Activated CD8-positive, alpha-beta memory T cell treated with anti-CD3 and anti-CD28 coated beads for 1 hour (primary cell): ENCODE results near the gene SLC51B.
"Not testable (repeated sequence)": the region's sequence is repeated elsewhere in the genome, so short reads cannot be mapped to it uniquely, and the experiment has no call there.

Experiments
- DNase-seq, 2 donors: peaks; one replicate each; pipeline ENCODE4 v3.0.0-alpha.2; 2020; ENCODE audit warnings: low read depth in 1 of 2; ENCODE audit errors: extremely low read depth in 1 of 2

SLC51B gene

GRCh38 chr15:65096481-65097385 is 51.5 kb downstream of the SLC51B start:
- DNase-seq = no peak

GRCh38 chr15:65097651-65098263 is 52.6 kb downstream of the SLC51B start:
- no peak for DNase-seq

GRCh38 chr15:65099336-65099735 is 54.1 kb downstream of the SLC51B start:
- no peak for DNase-seq

- not testable (repeated sequence) for DNase-seq
These were observed 54.6 kb downstream of the SLC51B start for GRCh38 chr15:65099801-65100200.

- DNase-seq = no peak
These were observed 55.3 kb downstream of the SLC51B start for GRCh38 chr15:65100442-65100841.

- peak in 1 of 2 donors; percentile 12 for DNase-seq
These were observed 56.3 kb downstream of the SLC51B start for GRCh38 chr15:65101411-65101890.

GRCh38 chr15:65101891-65102708 is 56.9 kb downstream of the SLC51B start:
- DNase-seq = no peak

- DNase-seq = no peak
These were observed 57.7 kb downstream of the SLC51B start for GRCh38 chr15:65102912-65103311.
